Endothelial cell of umbilical vein (primary cell): Measurements from ENCODE around the gene USH1G. TPM values are rescaled to one million over a fixed set of nuclear protein-coding genes. Genes with fewer than 3 reads are reported as not detected.
A peak's percentile ranks its signal among the peaks of the same experiment; 100 is the strongest.

Experiments used
- BruUV-seq: library from RNA; stranded (reverse); fragments of 400-500 nt; replicated peaks from 2 replicates; lab custom pipeline; 2021; lab: Mats Ljungman, UMichigan
- CTCF ChIA-PET: fragments of 300-600, 350-600 bp; sonication (Branson Sonifier 250); formaldehyde crosslinking; loops from one replicate; lab custom pipeline; 2021; ENCODE audit warnings: antibody characterized with exemption, inconsistent platforms; lab: Charles Lee
- POLR2A ChIA-PET: fragments of 300-600, 350-600 bp; sonication (Branson Sonifier 250); formaldehyde crosslinking; loops from one replicate; lab custom pipeline; 2021; ENCODE audit warnings: antibody characterized with exemption, inconsistent platforms; lab: Charles Lee
- DNase-seq: peaks from one replicate; pipeline ENCODE4 v3.0.0-alpha.2; 2011; ENCODE audit warnings: low read depth, low spot score
- FAIRE-seq: peaks from 2 replicates; lab custom pipeline; 2011; peaks lifted over from hg19 to GRCh38; lab: Jason Lieb, UNC
- H2AFZ ChIP-seq: 2 replicates; pipeline ENCODE4 v1.6.0; 2012; ENCODE audit warnings: low read depth, low read length, control low read depth, inconsistent platforms
- H3K27ac ChIP-seq: 2 replicates; pipeline ENCODE4 v1.5.1; 2011; ENCODE audit warnings: low read depth, mild to moderate bottlenecking, control low read depth, low read length, moderate library complexity; ENCODE audit not compliant: insufficient read depth
- H3K27me3 ChIP-seq, 2 experiments: 2 replicates each; pipeline versions ENCODE4 v1.6.0 to v1.6.1; 2011; ENCODE audit warnings: low read length in 2 of 2, mixed read lengths in 1 of 2; ENCODE audit not compliant: control insufficient read depth in 2 of 2, insufficient read depth in 2 of 2
- H3K36me3 ChIP-seq, 2 experiments: 2 replicates in 1 of 2; 3 replicates in 1 of 2; pipeline ENCODE4 v1.5.1; 2011; ENCODE audit warnings: low read length in 2 of 2, mild to moderate bottlenecking in 1 of 2, moderate library complexity in 1 of 2; ENCODE audit not compliant: control insufficient read depth in 2 of 2, insufficient read depth in 2 of 2; ENCODE audit errors: extremely low read depth in 1 of 2
- H3K4me1 ChIP-seq: 3 replicates; pipeline ENCODE4 v1.5.1; 2011; ENCODE audit warnings: mild to moderate bottlenecking, low read length; ENCODE audit not compliant: control insufficient read depth, insufficient read depth; ENCODE audit errors: extremely low read depth
- H3K4me2 ChIP-seq: 2 replicates; pipeline ENCODE4 v1.6.1; 2011; ENCODE audit warnings: low read length, control low read depth, mixed read lengths; ENCODE audit not compliant: insufficient read depth
- H3K4me3 ChIP-seq, 3 experiments: fragments of 200-600 bp in 1 of 3; sonication (generic), shearing (Covaris generic) in 1 of 3; replicated peaks in 1 of 3; 2 replicates each; pipeline ENCODE4 v1.5.1; 2011 to 2016; ENCODE audit warnings: control low read depth in 3 of 3, low read length in 3 of 3, mild to moderate bottlenecking in 2 of 3, inconsistent platforms in 1 of 3, low read depth in 1 of 3, moderate library complexity in 1 of 3; ENCODE audit not compliant: insufficient read depth in 1 of 3
- H3K79me2 ChIP-seq: 2 replicates; pipeline ENCODE4 v1.6.0; 2012; ENCODE audit warnings: low read length, inconsistent platforms; ENCODE audit not compliant: control insufficient read depth, insufficient read depth
- H3K9ac ChIP-seq: replicated peaks from 2 replicates; pipeline ENCODE3; 2011; ENCODE audit warnings: low read length, control low read depth; ENCODE audit not compliant: insufficient read depth; ENCODE audit errors: extremely low read depth
- H3K9me1 ChIP-seq: replicated peaks from 3 replicates; pipeline ENCODE4 v1.6.0; 2011; ENCODE audit warnings: mild to moderate bottlenecking, low read length; ENCODE audit not compliant: control insufficient read depth, insufficient read depth; ENCODE audit errors: extremely low read depth
- H3K9me3 ChIP-seq: replicated peaks from 2 replicates; pipeline ENCODE4 v1.5.1; 2012; ENCODE audit warnings: low read length, inconsistent platforms; ENCODE audit not compliant: control insufficient read depth, insufficient read depth
- H4K20me1 ChIP-seq: replicated peaks from 2 replicates; pipeline ENCODE3; 2011; ENCODE audit warnings: mild to moderate bottlenecking, low read length; ENCODE audit not compliant: control insufficient read depth, insufficient read depth; ENCODE audit errors: extremely low read depth
- EZH2 ChIP-seq: IDR thresholded peaks from 2 replicates; pipeline ENCODE4 v1.6.1; 2012; ENCODE audit warnings: borderline replicate concordance, low read depth, mild to moderate bottlenecking, moderate library complexity, low read length, inconsistent platforms; ENCODE audit not compliant: severe bottlenecking
- FOS ChIP-seq: IDR thresholded peaks from 2 replicates; pipeline ENCODE4 v1.6.1; 2011; ENCODE audit warnings: mild to moderate bottlenecking, low read length, moderate library complexity, borderline replicate concordance; ENCODE audit not compliant: insufficient read depth
- GATA2 ChIP-seq: IDR thresholded peaks from 2 replicates; pipeline ENCODE4 v1.7.0; 2011; ENCODE audit warnings: low read depth, mild to moderate bottlenecking, moderate library complexity, mixed read lengths, low read length; ENCODE audit not compliant: insufficient read length, insufficient read depth
- JUN ChIP-seq: IDR thresholded peaks from 2 replicates; pipeline ENCODE4 v1.6.1; 2011; ENCODE audit warnings: borderline replicate concordance, low read depth; ENCODE audit not compliant: insufficient read length, insufficient read depth
- MYC ChIP-seq: IDR thresholded peaks from one replicate; pipeline ENCODE4 v1.6.1; 2011; ENCODE audit warnings: mild to moderate bottlenecking, low read depth, low read length
- POLR2A ChIP-seq: IDR thresholded peaks from 2 replicates; pipeline ENCODE4 v1.6.1; 2012; ENCODE audit warnings: low read depth, mild to moderate bottlenecking, control low read depth, low read length
- dilution Hi-C: fragments of 300-500 bp; cut with MboI; formaldehyde crosslinking; loops from one replicate; pipeline ENCODE4 v1.15.0; 2019; ENCODE audit warnings: low sequenced_read_pairs; ENCODE audit not compliant: extremely low pct_ligation_motif_present
- intact Hi-C: fragments of 100-400 bp; cut with micrococcal nuclease; formaldehyde crosslinking; loops from one replicate; pipeline ENCODE4 v1.10.0; 2022
- polyA plus RNA-seq, 4 experiments: library from polyadenylated mRNA; depleted of rRNA in 3 of 4; stranded (reverse) in 3 of 4; unstranded in 1 of 4; fragments of >200 nt; gene quantifications; 2 replicates each; pipeline versions ENCODE4 v1.2.1 to v1.2.3, GENCODE V29; 2011 to 2012; ENCODE audit warnings: missing spikeins in 1 of 4
- total RNA-seq: library from RNA; stranded (reverse); gene quantifications from 2 replicates; pipeline ENCODE4 v1.2.3, GENCODE V29; 2021
- TF ChIP-seq, protein P1 (sequence below): IDR thresholded peaks from 2 replicates; pipeline ENCODE4 v1.6.1; 2011; ENCODE audit not compliant: insufficient read depth, insufficient read length

USH1G gene
- total and polyA plus RNA-seq, 2 donors (not counting 3 experiments of a cell fraction or from before 2014, with no cell fraction given): not detected

DNA sequence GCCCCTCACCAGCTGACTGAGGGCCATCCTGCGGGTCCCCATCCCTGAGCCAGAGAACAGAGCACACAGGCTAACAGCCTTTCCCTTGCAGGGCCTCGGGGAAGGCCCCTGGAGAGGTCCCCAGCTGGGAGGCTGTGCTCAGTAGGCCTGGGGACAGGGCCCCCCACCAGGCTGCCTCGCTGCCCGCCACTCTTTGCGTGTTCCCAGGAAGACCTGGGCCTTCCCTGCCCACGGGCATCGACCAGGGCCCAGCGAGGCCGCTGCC is 48.7 kb upstream of the USH1G start:
- Histone ChIP-seq H3K4me2 (peak overlapping the region; percentile 6), H3K27ac (no peak overlapping the region), H4K20me1 (no peaks in the 10 kb centered on the region), H2AFZ (peak overlapping the region; percentile 77), H3K4me3 (peak overlapping the region in 2 of 3 experiments; percentile 38 to 89), H3K9me3 (no peaks in the 10 kb centered on the region), H3K36me3 (no peaks in the 10 kb centered on the region), H3K79me2 (no peaks in the 10 kb centered on the region), H3K4me1 (peaks cover 17% of the 10 kb centered on the region), H3K9me1 (no peaks in the 10 kb centered on the region), H3K27me3 (peaks cover 5% of the 10 kb centered on the region in 2 experiments), H3K9ac (no peak overlapping the region)
- intact Hi-C loops: loop anchor here (1.0 kb wide), 1 partner anchor 11 kb away; no protein-coding TSS in a partner anchor
- TSS peak; percentile 26 for BruUV-seq
- CTCF ChIA-PET: interaction anchor here (0.9 to 6.9 kb wide), 10 partner anchors 10 to 230 kb away, joined by 3 to 63 read pairs (median 5); partner anchors contain the start of gene MRPL58
- DNase-seq (no peak), FAIRE-seq (no peak)
- dilution Hi-C loops: no loop called here
- TF ChIP-seq FOS (no peak), EZH2 (no peak), MYC (no peak), GATA2 (no peak), POLR2A (no peak), JUN (no peak)
- TF ChIP-seq, protein P1, sequence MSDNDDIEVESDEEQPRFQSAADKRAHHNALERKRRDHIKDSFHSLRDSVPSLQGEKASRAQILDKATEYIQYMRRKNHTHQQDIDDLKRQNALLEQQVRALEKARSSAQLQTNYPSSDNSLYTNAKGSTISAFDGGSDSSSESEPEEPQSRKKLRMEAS: no peak
- POLR2A ChIA-PET: interaction anchor here (1.3 to 2.0 kb wide), 3 partner anchors 10 to 99 kb away, joined by 4 to 8 read pairs (median 8); partner anchors contain the start of genes CDR2L and FDXR
